Stimulated activated CD4-positive, alpha-beta T cell treated with anti-CD3 and anti-CD28 coated beads, Interleukin-4, amount 100 ng/mL, for 48 hours (primary cell): ENCODE results near the gene GNAI3.

Experiments used
- DNase-seq, 2 donors: peaks; one replicate each; pipeline ENCODE4 v3.0.0-alpha.2; 2020; ENCODE audit warnings: low read depth in 2 of 2

GNAI3 gene

GRCh38 chr1:109623601-109624161, 75.3 kb downstream of the GNAI3 start:
- no peak for DNase-seq

DNA sequence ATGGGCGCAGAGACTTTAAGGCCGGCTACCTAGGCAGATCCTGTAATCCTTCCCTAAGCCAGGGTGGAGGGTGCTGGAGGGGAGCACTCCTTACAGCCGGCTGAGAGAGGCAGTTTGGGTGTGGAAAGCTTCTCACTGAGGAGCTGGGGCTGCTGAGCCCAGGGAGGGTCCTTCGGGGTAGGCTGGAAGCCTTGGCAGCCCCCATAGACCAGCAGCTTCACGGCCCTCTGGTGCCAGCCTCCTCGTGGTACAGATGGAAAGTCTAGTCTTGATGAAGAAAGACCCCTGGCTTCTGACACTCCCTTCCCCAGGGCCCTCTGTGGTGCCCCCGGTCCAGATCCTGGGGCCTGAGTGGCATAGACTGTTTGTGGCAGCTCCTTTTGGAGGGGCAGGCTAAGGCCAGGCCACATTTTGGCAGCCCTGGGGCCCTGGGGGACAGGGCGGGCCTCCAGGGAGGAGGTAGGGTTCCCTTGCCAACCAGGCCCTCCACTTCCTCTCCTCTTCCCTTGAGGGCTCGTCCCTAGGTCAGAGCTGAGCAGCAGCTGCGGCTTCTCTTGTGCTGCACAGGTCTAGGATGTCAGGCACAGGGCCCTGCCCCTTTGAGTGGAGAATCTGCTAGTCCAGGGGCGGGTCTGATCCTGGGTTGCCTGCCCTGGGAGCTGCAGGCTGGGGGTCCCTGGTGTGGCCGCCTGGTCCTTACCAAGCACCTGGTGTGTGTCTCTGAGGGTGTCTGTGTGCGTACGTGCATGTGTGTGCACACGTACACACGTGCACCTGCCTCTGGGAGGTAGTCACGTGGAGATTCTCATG, 76.0 kb downstream of the GNAI3 start:
- no peak for DNase-seq

- DNase-seq: no peak
Measured at GRCh38 chr1:109625176-109625575, 76.8 kb downstream of the GNAI3 start.

DNA sequence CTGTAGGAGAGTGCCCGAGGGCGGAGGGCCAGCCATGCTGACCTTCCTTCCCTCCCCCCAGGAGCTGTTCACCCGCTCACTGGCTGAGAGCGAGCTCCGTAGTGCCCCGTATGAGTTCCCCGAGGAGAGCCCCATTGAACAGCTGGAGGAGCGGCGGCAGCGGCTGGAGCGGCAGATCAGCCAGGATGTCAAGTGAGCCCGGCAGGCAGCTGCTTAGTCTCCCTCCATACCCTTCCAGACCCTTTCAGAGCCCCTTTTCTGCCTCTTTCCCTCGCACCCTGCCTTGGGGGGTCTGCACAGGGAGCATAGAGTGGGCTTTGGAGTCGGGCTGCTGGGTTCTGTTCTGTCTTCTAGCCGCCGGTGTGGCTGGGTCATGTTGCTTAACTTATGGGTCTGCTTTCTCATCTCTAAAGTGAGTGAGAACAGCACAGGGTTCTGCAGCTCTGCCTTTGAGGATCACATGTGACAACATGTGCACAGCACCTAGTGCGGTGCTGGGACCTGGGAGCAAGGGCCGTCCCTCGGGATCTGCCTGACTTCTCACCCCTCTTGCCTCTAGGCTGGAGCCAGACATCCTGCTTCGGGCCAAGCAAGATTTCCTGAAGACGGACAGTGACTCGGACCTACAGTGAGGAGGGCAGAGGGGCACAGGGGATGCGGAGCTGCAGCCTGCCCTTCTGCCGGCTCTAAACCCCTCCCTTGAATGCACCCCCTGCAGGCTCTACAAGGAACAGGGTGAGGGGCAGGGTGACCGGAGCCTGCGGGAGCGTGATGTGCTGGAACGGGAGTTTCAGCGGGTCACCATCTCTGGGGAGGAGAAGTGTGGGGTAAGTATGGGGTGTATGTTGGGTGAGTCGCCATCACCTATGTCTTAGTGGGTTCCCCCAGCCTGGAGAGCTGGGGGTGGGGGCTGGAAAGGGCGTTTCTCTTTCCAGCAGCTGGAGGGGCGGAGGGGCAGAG, 77.5 kb downstream of the GNAI3 start:
- no peak for DNase-seq

- DNase-seq: no peak
Measured at GRCh38 chr1:109626682-109627408, 78.4 kb downstream of the GNAI3 start.

DNA sequence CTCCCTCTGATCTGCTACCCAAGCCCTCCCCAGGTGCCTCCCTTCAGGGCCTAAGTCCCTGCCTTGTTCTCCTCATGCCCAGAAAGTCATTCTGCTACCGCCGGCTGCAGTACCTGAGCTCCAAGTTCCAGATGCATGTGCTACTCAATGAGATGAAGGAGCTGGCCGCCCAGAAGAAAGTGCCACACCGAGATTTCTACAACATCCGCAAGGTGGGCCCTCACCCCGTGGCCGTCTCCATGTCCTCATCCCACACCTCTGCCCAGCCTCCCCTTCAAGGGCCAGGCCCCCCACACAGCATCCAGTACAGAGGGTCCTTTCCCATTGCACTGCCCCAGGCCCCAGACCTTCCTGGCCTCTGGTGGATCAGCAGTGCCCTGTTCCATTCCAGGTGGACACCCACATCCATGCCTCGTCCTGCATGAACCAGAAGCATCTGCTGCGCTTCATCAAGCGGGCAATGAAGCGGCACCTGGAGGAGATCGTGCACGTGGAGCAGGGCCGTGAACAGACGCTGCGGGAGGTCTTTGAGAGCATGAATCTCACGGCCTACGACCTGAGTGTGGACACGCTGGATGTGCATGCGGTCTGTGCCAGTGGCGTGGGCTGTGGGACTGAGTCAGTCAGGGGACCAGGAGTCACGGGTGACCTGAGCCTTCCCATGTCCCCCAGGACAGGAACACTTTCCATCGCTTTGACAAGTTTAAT, 79.4 kb downstream of the GNAI3 start:
- DNase-seq: no peak

DNA sequence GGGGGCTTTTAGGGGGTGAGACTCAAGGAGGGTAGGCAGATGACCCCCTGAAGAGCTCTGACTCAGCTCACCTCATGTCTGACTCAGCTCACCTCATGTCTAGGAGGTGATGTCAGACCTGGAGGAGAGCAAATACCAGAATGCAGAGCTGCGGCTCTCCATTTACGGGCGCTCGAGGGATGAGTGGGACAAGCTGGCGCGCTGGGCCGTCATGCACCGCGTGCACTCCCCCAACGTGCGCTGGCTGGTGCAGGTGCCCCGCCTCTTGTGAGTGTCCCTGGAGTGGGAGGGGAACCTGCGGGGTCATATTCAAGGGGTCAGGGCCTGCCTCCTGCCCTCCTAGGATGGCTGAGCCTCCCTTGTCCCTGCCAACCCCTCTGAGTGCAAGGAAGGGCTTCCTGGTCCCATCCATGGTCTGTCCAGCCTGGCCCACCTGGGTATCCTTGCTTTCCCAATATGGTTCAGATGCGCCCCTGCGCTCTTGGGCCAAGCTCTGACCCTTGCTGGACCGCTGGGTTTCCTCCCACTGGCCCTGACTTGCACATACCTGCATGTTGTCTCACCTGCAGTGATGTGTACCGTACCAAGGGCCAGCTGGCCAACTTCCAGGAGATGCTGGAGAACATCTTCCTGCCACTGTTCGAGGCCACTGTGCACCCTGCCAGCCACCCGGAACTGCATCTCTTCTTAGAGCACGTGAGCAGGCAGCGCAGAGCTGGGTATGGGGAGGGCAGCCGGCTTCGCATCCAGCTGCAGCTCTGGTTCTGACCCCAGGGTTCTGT, 80.3 kb downstream of the GNAI3 start:
- no peak for DNase-seq

- DNase-seq: no peak
Measured at GRCh38 chr1:109629372-109630030, 81.1 kb downstream of the GNAI3 start.

GRCh38 chr1:109630081-109630897, 81.9 kb downstream of the GNAI3 start:
- peak in 1 of 2 donors; percentile 35 for DNase-seq

DNA sequence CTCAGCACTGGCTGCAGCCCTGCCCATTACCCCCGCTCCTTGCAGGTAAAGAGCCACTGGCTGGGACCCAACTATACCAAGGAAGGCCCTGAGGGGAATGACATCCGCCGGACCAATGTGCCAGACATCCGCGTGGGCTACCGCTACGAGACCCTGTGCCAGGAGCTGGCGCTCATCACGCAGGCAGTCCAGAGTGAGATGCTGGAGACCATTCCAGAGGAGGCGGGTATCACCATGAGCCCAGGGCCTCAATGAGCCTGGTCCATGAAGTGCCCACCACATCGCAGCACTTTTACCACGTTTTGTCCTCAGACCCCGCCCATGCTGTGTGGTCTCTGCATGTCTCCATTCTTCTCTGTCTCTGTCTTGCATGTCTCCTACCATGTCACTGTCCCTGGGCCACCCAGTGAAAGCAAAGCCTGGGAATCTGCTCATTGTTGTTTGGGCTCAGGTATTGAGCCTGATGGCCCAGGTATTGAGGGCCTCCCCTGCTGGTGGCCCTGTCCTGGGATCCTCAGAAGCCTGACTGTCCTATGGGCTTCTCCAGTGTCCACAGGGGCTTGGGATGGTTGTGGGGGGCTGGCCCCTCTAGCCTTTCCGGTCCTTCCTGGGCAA, 82.6 kb downstream of the GNAI3 start:
- no peak for DNase-seq

GRCh38 chr1:109631513-109632505, 83.4 kb downstream of the GNAI3 start:
- no peak for DNase-seq

DNA sequence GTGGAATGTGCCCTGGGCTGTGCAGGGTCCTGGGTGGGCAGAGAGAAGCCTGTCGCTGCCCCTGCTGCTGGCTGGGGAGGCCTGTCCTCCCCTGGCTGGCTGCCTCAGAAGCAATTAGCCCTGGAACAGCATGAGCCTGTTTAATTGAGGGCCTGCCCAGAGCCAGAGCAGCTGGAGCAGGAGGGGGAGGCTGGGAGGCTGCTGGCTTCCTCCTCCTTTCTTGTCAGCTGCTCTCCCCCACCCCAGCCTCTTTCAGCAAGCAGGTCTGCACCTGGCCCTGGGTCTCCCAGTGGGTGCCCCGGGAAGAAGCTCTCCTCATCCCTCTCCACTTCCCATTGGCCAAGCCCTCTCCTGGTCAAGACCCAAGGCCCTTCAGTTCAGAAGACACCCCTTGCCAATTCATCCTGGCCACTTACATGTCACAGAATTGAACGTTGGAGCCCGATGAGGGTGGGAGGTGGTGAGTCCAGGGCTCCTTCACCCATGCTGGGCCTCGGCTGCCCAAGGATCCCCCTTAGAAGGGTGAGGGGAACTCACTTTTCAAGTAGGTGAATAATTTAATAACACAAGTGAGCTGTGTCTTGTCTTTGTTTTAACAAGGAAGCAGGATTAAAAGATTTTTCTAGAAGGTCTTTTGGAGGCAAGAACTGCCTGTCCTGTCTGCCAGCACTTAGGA, 84.4 kb downstream of the GNAI3 start:
- no peak for DNase-seq

DNA sequence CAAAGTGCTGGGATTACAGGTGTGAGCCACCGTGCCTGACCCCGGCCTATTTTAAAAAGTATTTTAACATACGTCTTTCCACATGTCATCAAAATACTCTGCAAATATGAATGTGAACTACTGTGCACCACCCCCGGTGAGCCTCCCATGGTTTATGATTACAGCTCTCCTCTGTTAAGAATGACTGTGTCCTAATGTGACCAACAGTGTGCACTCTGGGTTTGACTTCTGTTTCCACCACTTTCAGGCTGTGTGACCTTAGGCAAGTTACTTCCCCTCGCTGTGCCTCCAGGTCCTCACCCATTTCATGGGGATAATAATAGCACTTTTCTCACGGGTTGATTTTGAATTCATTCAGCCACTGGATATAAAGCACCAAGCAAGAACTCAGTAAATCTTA, 85.9 kb downstream of the GNAI3 start:
- no peak for DNase-seq

DNA sequence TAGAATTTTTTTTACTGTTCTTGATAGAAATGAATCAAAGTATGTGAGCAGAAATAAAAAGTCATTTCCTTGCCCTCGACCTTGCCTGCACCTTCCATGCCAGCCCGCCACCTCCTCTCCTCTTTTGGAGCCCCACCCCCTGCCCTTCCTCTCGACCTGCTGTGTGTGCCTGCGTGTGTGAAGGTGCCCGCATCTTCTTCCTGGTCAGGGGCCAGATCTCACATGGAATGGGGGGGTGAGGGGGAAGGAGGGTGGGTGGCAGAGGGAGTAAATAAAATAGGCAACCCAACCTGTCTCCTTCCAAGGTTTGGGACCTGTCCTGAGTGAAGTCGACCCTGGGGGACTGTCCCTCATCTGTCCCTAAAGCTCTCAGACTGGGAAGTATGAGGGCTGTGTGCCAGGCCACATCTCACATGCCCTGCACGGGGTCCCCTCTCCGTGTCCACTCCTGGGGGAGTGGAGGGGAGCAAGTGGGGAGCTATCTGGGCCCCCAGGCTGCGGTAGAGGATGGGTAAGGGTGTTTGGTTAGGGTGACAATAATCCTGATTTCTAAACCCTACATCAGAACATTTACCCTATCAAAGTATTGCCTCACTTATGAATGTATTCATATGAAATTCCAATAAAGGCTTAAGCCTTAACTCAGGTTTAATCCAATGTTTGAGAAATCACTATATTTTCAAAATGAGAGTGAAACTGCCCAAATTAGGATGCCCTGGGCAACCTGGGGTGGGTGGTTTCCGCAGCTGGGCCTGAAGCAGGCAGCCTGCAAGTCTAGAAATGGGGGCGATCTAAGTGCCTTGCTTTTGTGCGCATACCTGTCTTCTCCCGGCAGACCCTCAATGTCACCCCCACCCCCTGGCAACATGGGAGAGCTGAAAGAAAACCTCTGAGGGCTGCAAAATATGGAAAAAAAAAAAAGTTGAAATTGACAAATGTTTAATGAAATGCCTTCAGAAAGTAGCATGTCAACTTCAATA, 86.6 kb downstream of the GNAI3 start:
- no peak for DNase-seq

- DNase-seq: no peak
Measured at GRCh38 chr1:109635862-109636200, 87.4 kb downstream of the GNAI3 start.
